ENCODE results near the gene PLXNA3. TPM values are rescaled to one million over a fixed set of nuclear protein-coding genes. Genes with fewer than 3 reads are reported as not detected.

Gene PLXNA3
- total RNA-seq, 1 donor from 2014 or later, result 135 TPM

GRCh38 chrX:154413142-154413541 is 44.9 kb upstream of the PLXNA3 start:
- peaks cover 6% of the 10 kb centered on the region for H3K4me1 Mint-ChIP-seq (ENCODE audit: low read depth)
- H3K9me3 Mint-ChIP-seq (ENCODE audit: low read depth), result no peaks in the 10 kb centered on the region
- H3K27ac Mint-ChIP-seq, result no peak overlapping the region
- H3K36me3 Mint-ChIP-seq (ENCODE audit: insufficient read depth), result peaks cover 8% of the 10 kb centered on the region
- no peaks in the 10 kb centered on the region for H3K27me3 Mint-ChIP-seq
- no peak overlapping the region for H3K4me3 Mint-ChIP-seq (ENCODE audit: low read depth)
- TF ChIP-seq, protein P1, sequence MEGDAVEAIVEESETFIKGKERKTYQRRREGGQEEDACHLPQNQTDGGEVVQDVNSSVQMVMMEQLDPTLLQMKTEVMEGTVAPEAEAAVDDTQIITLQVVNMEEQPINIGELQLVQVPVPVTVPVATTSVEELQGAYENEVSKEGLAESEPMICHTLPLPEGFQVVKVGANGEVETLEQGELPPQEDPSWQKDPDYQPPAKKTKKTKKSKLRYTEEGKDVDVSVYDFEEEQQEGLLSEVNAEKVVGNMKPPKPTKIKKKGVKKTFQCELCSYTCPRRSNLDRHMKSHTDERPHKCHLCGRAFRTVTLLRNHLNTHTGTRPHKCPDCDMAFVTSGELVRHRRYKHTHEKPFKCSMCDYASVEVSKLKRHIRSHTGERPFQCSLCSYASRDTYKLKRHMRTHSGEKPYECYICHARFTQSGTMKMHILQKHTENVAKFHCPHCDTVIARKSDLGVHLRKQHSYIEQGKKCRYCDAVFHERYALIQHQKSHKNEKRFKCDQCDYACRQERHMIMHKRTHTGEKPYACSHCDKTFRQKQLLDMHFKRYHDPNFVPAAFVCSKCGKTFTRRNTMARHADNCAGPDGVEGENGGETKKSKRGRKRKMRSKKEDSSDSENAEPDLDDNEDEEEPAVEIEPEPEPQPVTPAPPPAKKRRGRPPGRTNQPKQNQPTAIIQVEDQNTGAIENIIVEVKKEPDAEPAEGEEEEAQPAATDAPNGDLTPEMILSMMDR (IDR thresholded peaks at IDR 0.05; ENCODE audit: unreplicated experiment), result no peak
- DNase-seq (ENCODE audit: low spot score, unreplicated experiment), result no peak

DNA sequence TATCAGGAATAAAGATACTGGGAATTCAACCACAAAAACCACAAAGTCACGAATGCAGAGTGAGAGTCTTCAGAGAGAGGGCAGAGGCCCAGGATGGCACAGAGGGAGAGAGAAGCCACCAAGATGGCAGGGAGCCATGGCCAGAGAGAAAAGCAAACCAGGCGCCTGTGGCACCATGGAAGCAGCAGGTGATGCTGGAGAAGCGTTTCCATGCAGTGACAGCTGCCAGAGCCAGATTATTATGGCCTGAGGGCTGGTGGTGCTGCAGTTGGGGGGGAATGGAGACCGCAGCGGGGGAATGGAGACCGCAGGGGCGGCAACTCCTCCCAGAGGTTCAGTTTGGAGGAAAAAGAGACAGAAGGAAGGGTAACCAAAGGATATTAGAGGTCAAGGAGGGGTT is 40.9 kb upstream of the PLXNA3 start:
- peaks cover 5% of the 10 kb centered on the region for H3K36me3 Mint-ChIP-seq (ENCODE audit: insufficient read depth)
- no peaks in the 10 kb centered on the region for H3K4me1 Mint-ChIP-seq (ENCODE audit: low read depth)
- TF ChIP-seq, protein P1 (IDR thresholded peaks at IDR 0.05; ENCODE audit: unreplicated experiment), result no peak
- no peaks in the 10 kb centered on the region for H3K9me3 Mint-ChIP-seq (ENCODE audit: low read depth)
- no peak for DNase-seq (ENCODE audit: low spot score, unreplicated experiment)
- no peak overlapping the region for H3K27ac Mint-ChIP-seq
- H3K27me3 Mint-ChIP-seq, result no peaks in the 10 kb centered on the region
- H3K4me3 Mint-ChIP-seq (ENCODE audit: low read depth), result no peak overlapping the region

- no peaks in the 10 kb centered on the region for H3K4me1 Mint-ChIP-seq (ENCODE audit: low read depth)
Observed at GRCh38 chrX:154419189-154419588, 38.9 kb upstream of the PLXNA3 start.

GRCh38 chrX:154419688-154420401 is 38.2 kb upstream of the PLXNA3 start:
- Mint-ChIP-seq H3K4me3 (ENCODE audit: low read depth) (no peak overlapping the region), H3K9me3 (ENCODE audit: low read depth) (peaks cover 3% of the 10 kb centered on the region), H3K27ac (no peak overlapping the region), H3K36me3 (ENCODE audit: insufficient read depth) (peaks cover 2% of the 10 kb centered on the region), H3K4me1 (ENCODE audit: low read depth) (no peaks in the 10 kb centered on the region), H3K27me3 (no peaks in the 10 kb centered on the region)
- TF ChIP-seq, protein P1 (IDR thresholded peaks at IDR 0.05; ENCODE audit: unreplicated experiment), result no peak
- DNase-seq (ENCODE audit: low spot score, unreplicated experiment), result no peak

More at GRCh38 chrX:154419189-154419588, 38.9 kb upstream of the PLXNA3 start:
- H3K9me3 Mint-ChIP-seq (ENCODE audit: low read depth), result no peaks in the 10 kb centered on the region
- no peak overlapping the region for H3K27ac Mint-ChIP-seq
- H3K27me3 Mint-ChIP-seq, result no peaks in the 10 kb centered on the region
- peaks cover 2% of the 10 kb centered on the region for H3K36me3 Mint-ChIP-seq (ENCODE audit: insufficient read depth)
- no peak for DNase-seq (ENCODE audit: low spot score, unreplicated experiment)
- no peak overlapping the region for H3K4me3 Mint-ChIP-seq (ENCODE audit: low read depth)
- TF ChIP-seq, protein P1 (IDR thresholded peaks at IDR 0.05; ENCODE audit: unreplicated experiment), result no peak

DNA sequence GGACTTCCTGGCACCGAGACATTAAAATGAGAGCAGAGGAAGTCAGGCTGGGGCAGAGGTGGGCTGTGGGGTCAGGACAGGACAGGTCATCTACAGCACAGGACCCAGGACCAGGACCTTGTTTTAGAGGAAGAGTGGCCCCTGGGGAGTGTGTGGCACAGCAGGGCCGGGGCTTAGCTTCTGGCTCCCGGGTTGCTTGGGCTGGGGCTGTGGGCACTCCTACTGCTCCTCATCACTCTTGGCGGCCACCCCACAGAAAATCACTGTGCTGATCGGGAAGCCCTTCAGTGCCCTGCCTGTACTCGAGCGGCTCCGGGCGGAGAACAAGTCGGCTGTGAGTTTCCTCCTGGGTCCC is 37.7 kb upstream of the PLXNA3 start:
- no peaks in the 10 kb centered on the region for H3K27me3 Mint-ChIP-seq
- no peak for DNase-seq (ENCODE audit: low spot score, unreplicated experiment)
- no peak overlapping the region for H3K4me3 Mint-ChIP-seq (ENCODE audit: low read depth)
- H3K36me3 Mint-ChIP-seq (ENCODE audit: insufficient read depth), result no peaks in the 10 kb centered on the region
- H3K4me1 Mint-ChIP-seq (ENCODE audit: low read depth), result no peaks in the 10 kb centered on the region
- H3K9me3 Mint-ChIP-seq (ENCODE audit: low read depth), result peaks cover 3% of the 10 kb centered on the region
- H3K27ac Mint-ChIP-seq, result no peak overlapping the region
- TF ChIP-seq, protein P1 (IDR thresholded peaks at IDR 0.05; ENCODE audit: unreplicated experiment), result no peak
